HEK293T (cell line): ENCODE data around the gene EXD2.
"Not testable (repeated sequence)": the region's sequence is repeated elsewhere in the genome, so short reads cannot be mapped to it uniquely, and the experiment has no call there.

ENCODE experiments used
- CTCF ChIA-PET: fragments of 350-600 bp; formaldehyde crosslinking; extraction: SDS; loops from one replicate; lab custom pipeline; 2021; ENCODE audit warnings: antibody characterized with exemption, inconsistent platforms; lab: Yijun Ruan, JAX
- POLR2A ChIA-PET: fragments of 350-600 bp; formaldehyde crosslinking; extraction: SDS; loops from one replicate; lab custom pipeline; 2020; ENCODE audit warnings: antibody characterized with exemption, inconsistent platforms; lab: Yijun Ruan, JAX
- DNase-seq: peaks from one replicate; pipeline ENCODE4 v3.0.0; 2012; ENCODE audit warnings: mixed read lengths; ENCODE audit errors: extremely low spot score
- ARNT ChIP-seq: fragments of 450-650 bp; IDR thresholded peaks from 2 replicates; pipeline ENCODE4 v1.6.1; 2017; ENCODE audit warnings: mild to moderate bottlenecking
- BHLHE40 ChIP-seq: fragments of 450-650 bp; IDR thresholded peaks from 2 replicates; pipeline ENCODE4 v1.6.1; 2016; ENCODE audit warnings: mild to moderate bottlenecking, moderate library complexity, borderline replicate concordance
- CTBP1 ChIP-seq: fragments of 450-650 bp; IDR thresholded peaks from 2 replicates; pipeline ENCODE4 v1.6.1; 2016; ENCODE audit warnings: borderline replicate concordance
- ELF4 ChIP-seq: fragments of 450-650 bp; IDR thresholded peaks from 2 replicates; pipeline ENCODE4 v1.6.1; 2017; ENCODE audit warnings: antibody characterized with exemption
- FOXA1 ChIP-seq: fragments of 450-650 bp; IDR thresholded peaks from 2 replicates; pipeline ENCODE4 v1.6.1; 2016; ENCODE audit warnings: mild to moderate bottlenecking
- FOXK2 ChIP-seq: fragments of 450-650 bp; IDR thresholded peaks from 2 replicates; pipeline ENCODE4 v1.6.1; 2016; ENCODE audit warnings: mild to moderate bottlenecking
- FOXM1 ChIP-seq: fragments of 450-650 bp; IDR thresholded peaks from 2 replicates; pipeline ENCODE4 v1.6.1; 2017; ENCODE audit warnings: mild to moderate bottlenecking, borderline replicate concordance
- HDGF ChIP-seq: fragments of 450-650 bp; IDR thresholded peaks from 2 replicates; pipeline ENCODE4 v1.6.1; 2017; ENCODE audit warnings: antibody characterized with exemption, borderline replicate concordance
- L3MBTL2 ChIP-seq: fragments of 450-650 bp; conservative IDR thresholded peaks from 2 replicates; pipeline ENCODE4 v1.6.1; 2016; ENCODE audit warnings: mild to moderate bottlenecking
- LEF1 ChIP-seq: fragments of 450-650 bp; IDR thresholded peaks from 2 replicates; pipeline ENCODE4 v1.6.1; 2017; ENCODE audit warnings: mild to moderate bottlenecking, borderline replicate concordance
- NFRKB ChIP-seq: fragments of 450-650 bp; IDR thresholded peaks from 2 replicates; pipeline ENCODE4 v1.6.1; 2016; ENCODE audit warnings: mild to moderate bottlenecking, moderate library complexity
- SP1 ChIP-seq: fragments of 450-650 bp; IDR thresholded peaks from 2 replicates; pipeline ENCODE4 v1.6.1; 2017
- SUZ12 ChIP-seq: fragments of 450-650 bp; IDR thresholded peaks from 2 replicates; pipeline ENCODE4 v1.6.1; 2016; ENCODE audit warnings: mild to moderate bottlenecking
- TARDBP ChIP-seq: fragments of 450-650 bp; IDR thresholded peaks from 2 replicates; pipeline ENCODE4 v1.6.1; 2016
- ZNF384 ChIP-seq: fragments of 450-650 bp; IDR thresholded peaks from 2 replicates; pipeline ENCODE4 v1.6.1; 2016
- TF ChIP-seq, protein P1 (sequence below): fragments of 450-650 bp; IDR thresholded peaks from 2 replicates; pipeline ENCODE4 v1.6.1; 2016

The EXD2 gene

DNA sequence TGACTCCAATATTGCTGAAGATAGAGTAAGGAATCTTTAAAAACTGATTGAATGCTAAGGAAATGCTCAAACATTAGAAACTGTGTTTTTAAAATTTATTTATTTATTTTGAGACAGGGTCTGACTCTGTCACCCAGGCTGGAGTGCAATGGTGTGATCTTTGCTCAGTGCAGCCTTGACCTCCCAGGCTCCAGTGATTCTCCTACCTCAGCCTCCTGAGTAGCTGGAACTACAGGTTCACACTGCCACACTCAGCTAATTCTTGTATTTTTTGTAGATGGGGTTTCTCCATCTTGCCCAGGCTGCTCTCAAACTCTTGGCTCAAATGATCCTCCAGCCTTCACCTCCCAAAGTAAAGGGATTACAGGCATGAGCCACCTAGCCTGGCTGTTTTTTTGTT lies 35.1 kb upstream of the EXD2 start:
- ChIA-PET POLR2A (no interaction called here), CTCF (no interaction called here)
- no peak for DNase-seq
- TF ChIP-seq TARDBP (no peak), HDGF (no peak), FOXK2 (no peak), SUZ12 (no peak), ZNF384 (no peak), CTBP1 (no peak), ELF4 (no peak), BHLHE40 (no peak), SP1 (no peak), FOXM1 (no peak), NFRKB (no peak), ARNT (no peak), FOXA1 (no peak), LEF1 (no peak), L3MBTL2 (no peak)
- TF ChIP-seq, protein P1, sequence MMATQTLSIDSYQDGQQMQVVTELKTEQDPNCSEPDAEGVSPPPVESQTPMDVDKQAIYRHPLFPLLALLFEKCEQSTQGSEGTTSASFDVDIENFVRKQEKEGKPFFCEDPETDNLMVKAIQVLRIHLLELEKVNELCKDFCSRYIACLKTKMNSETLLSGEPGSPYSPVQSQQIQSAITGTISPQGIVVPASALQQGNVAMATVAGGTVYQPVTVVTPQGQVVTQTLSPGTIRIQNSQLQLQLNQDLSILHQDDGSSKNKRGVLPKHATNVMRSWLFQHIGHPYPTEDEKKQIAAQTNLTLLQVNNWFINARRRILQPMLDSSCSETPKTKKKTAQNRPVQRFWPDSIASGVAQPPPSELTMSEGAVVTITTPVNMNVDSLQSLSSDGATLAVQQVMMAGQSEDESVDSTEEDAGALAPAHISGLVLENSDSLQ = no peak

DNA sequence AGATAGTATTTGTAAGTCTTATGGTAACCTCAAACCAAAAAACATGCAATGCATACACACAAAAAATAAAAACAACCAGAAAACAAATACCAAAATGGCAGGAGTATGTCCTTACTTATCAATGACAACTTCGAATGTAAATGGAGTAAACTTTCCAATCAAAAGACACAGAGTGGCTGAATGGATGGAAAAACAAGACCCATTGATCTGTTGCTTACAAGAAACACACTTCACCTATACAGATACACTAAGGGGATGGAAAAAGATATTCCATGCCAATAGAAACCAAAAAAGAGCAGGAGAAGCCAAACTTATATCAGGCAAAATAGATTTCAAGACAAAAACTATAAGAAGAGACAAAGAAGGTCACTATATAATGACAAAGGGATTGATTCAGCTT lies 29.7 kb upstream of the EXD2 start:
- ChIA-PET CTCF (no interaction called here), POLR2A (no interaction called here)
- DNase-seq = no peak
- TF ChIP-seq SUZ12 (no peak), L3MBTL2 (no peak), FOXM1 (no peak), SP1 (no peak), BHLHE40 (no peak), NFRKB (no peak), HDGF (no peak), TARDBP (no peak), LEF1 (no peak), ZNF384 (no peak), ELF4 (no peak), CTBP1 (no peak), ARNT (no peak), FOXK2 (no peak), FOXA1 (no peak)
- TF ChIP-seq, protein P1 = no peak

DNA sequence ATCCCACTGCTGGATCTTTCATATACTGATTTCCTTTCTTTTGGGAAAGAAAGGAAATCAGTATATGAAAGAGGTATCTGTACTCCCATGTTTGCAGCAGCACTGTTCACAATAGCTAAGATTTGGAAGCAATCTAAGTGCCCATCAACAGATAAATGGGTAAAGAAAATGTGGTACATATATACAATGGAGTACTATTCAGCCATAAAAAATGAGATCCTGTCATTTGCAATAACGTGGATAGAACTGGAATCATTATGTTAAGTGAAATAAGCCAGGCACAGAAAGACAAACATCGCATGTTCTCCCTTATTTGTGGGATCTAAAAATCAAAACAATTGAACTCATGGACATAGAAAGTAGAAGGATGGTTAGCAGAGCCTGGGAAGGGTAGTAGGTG lies 25.5 kb upstream of the EXD2 start:
- POLR2A ChIA-PET, DNase-seq: not testable (repeated sequence)
- CTCF ChIA-PET = interaction anchor here (0.7 kb wide), 1 partner anchor 112 kb away, joined by 3 read pairs; no protein-coding TSS in a partner anchor

DNA sequence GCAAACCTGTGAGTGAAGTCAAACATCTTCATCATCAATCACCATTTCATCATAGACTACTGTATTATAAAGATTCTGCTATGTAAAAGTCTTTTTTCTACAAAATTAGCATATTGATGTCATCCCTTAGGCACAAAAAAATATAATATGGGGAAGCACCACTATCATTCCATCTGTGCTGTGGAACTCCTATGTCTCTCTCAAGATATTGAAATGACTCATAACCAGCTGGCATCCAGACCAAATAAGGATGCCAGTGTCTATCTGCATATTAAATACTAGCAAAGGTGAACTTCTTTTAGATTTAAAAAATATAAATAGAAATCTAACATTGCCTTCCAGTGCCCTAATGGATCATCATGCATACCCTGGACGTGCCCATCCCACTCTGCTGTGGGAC lies 20.5 kb upstream of the EXD2 start:
- DNase-seq = no peak
- ChIA-PET POLR2A (no interaction called here), CTCF (no interaction called here)
- no peak for TF ChIP-seq ELF4
- no peak for TF ChIP-seq FOXM1
- no peak for TF ChIP-seq ZNF384
- TF ChIP-seq TARDBP = no peak
- no peak for TF ChIP-seq BHLHE40
- TF ChIP-seq L3MBTL2 = no peak
- TF ChIP-seq LEF1 = no peak
- TF ChIP-seq HDGF = no peak
- no peak for TF ChIP-seq SUZ12
- TF ChIP-seq NFRKB = no peak
- TF ChIP-seq FOXA1 = no peak
- TF ChIP-seq, protein P1 = no peak
- TF ChIP-seq ARNT = no peak
- TF ChIP-seq FOXK2 = no peak
- no peak for TF ChIP-seq SP1
- TF ChIP-seq CTBP1 = no peak

DNA sequence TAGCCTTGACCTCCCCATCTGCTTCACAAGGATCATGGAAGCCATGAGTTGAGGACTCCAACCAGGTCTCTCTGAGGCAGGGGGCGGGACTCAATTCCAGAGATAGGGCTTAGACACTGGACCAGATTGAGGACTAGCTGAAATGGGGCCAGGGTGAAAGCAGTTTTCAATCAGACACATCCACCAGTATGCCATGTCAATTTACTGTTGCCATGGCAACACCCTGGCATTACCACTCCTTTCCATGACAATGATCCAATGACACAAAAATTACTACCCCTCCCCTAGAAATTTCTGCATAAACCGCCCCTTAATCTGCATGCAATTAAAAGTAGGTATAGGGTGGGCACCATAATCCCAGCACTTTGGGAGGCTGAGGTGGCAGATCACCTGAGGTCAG lies 19.7 kb upstream of the EXD2 start:
- ChIA-PET CTCF (no interaction called here), POLR2A (no interaction called here)
- TF ChIP-seq TARDBP (no peak), LEF1 (no peak)
- TF ChIP-seq, protein P1 = no peak

DNA sequence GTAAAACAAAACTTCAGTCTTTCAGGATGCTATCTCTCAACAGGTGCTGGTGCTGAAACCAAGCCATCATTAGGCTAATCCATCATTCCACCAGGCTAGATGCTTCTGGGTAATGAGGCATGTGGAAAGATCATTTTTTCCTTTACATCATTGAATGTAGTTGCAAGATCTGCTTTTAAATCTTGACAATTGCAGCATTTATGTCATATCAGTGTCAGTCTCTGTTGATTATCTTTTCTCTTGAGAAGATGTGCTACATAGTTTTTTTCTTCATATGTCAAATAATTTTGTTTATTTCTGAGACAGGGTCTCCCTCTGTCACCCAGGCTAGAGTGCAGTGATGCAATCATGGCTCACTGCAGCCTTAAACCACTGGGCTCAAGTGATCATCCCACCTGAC lies 16.2 kb upstream of the EXD2 start:
- CTCF ChIA-PET = interaction anchor here (1.5 kb wide), 1 partner anchor 24 kb away, joined by 4 read pairs; no protein-coding TSS in a partner anchor
- TF ChIP-seq ARNT = no peak
- no peak for TF ChIP-seq NFRKB
- TF ChIP-seq ELF4 = no peak
- TF ChIP-seq FOXA1 = no peak
- TF ChIP-seq, protein P1 = no peak
- no peak for TF ChIP-seq L3MBTL2
- TF ChIP-seq SP1 = no peak
- DNase-seq = no peak
- POLR2A ChIA-PET = no interaction called here

More for the DNA sequence above, 19.7 kb upstream of the EXD2 start:
- DNase-seq = no peak
